H9 (cell line): ENCODE results near the gene PIAS1. TPM values are rescaled to one million over a fixed set of nuclear protein-coding genes. Genes with fewer than 3 reads are reported as not detected.

ENCODE experiments used
- DNase-seq: peaks from one replicate; pipeline ENCODE4 v3.0.0-alpha.2; 2017
- H2AFZ ChIP-seq: one replicate; pipeline ENCODE4 v1.6.1; 2013; ENCODE audit warnings: mild to moderate bottlenecking, low read length, control low read depth, moderate library complexity
- H2AK5ac ChIP-seq: 2 replicates; pipeline ENCODE4 v1.6.1; 2013; ENCODE audit warnings: low read length, control low read depth, mixed read lengths; ENCODE audit not compliant: insufficient read length
- H2BK120ac ChIP-seq: one replicate; pipeline ENCODE4 v1.6.1; 2013; ENCODE audit warnings: low read depth, mild to moderate bottlenecking, low read length, control low read depth, inconsistent platforms; ENCODE audit not compliant: poor library complexity, severe bottlenecking
- H2BK12ac ChIP-seq: 2 replicates; pipeline ENCODE4 v1.6.1; 2013; ENCODE audit warnings: low read length, control low read depth, mixed read lengths, low read depth; ENCODE audit not compliant: insufficient read length
- H2BK15ac ChIP-seq: 2 replicates; pipeline ENCODE4 v1.6.1; 2013; ENCODE audit warnings: low read depth, low read length, control low read depth
- H2BK20ac ChIP-seq: one replicate; pipeline ENCODE4 v1.6.1; 2013; ENCODE audit warnings: low read depth, mild to moderate bottlenecking, low read length, control low read depth, inconsistent platforms; ENCODE audit not compliant: poor library complexity, severe bottlenecking
- H2BK5ac ChIP-seq: 2 replicates; pipeline ENCODE4 v1.6.1; 2013; ENCODE audit warnings: low read length, control low read depth, mixed read lengths; ENCODE audit not compliant: insufficient read length
- H3K14ac ChIP-seq: 2 replicates; pipeline ENCODE4 v1.6.1; 2013; ENCODE audit warnings: low read length, control low read depth; ENCODE audit not compliant: insufficient read depth
- H3K18ac ChIP-seq: 2 replicates; pipeline ENCODE4 v1.6.1; 2013; ENCODE audit warnings: low read depth, mild to moderate bottlenecking, mixed read lengths, low read length, control low read depth; ENCODE audit not compliant: insufficient read length
- H3K23ac ChIP-seq: 2 replicates; pipeline ENCODE4 v1.6.1; 2013; ENCODE audit warnings: low read length, control low read depth, mixed read lengths, low read depth; ENCODE audit not compliant: insufficient read length
- H3K23me2 ChIP-seq: 2 replicates; pipeline ENCODE4 v1.6.1; 2013; ENCODE audit warnings: low read depth, mild to moderate bottlenecking, mixed read lengths, low read length, control low read depth; ENCODE audit not compliant: insufficient read length, poor library complexity, severe bottlenecking
- H3K27ac ChIP-seq: 2 replicates; pipeline ENCODE4 v1.5.1; 2013; ENCODE audit warnings: low read length, control low read depth, mixed read lengths, low read depth; ENCODE audit not compliant: insufficient read length
- H3K27me3 ChIP-seq: 2 replicates; pipeline ENCODE4 v1.6.1; 2013; ENCODE audit warnings: low read length, control low read depth, inconsistent platforms; ENCODE audit not compliant: insufficient read depth
- H3K4ac ChIP-seq: 2 replicates; pipeline ENCODE4 v1.6.1; 2013; ENCODE audit warnings: low read depth, mild to moderate bottlenecking, control low read depth, inconsistent platforms, low read length, moderate library complexity
- H3K4me1 ChIP-seq: 2 replicates; pipeline ENCODE4 v1.6.1; 2013; ENCODE audit warnings: low read length, control low read depth, inconsistent platforms; ENCODE audit not compliant: insufficient read depth
- H3K4me2 ChIP-seq: 2 replicates; pipeline ENCODE4 v1.6.1; 2013; ENCODE audit warnings: low read length, control low read depth, mixed read lengths; ENCODE audit not compliant: insufficient read length, insufficient read depth
- H3K56ac ChIP-seq: 2 replicates; pipeline ENCODE4 v1.6.1; 2013; ENCODE audit warnings: low read depth, mild to moderate bottlenecking, mixed read lengths, low read length, control low read depth; ENCODE audit not compliant: insufficient read length
- H3K79me1 ChIP-seq: 2 replicates; pipeline ENCODE4 v1.6.1; 2013; ENCODE audit warnings: low read depth, mild to moderate bottlenecking, moderate library complexity, low read length, control low read depth, inconsistent platforms; ENCODE audit not compliant: insufficient read depth, poor library complexity, severe bottlenecking
- H3K79me2 ChIP-seq: 2 replicates; pipeline ENCODE4 v1.6.1; 2013; ENCODE audit warnings: low read length, control low read depth, inconsistent platforms; ENCODE audit not compliant: insufficient read depth
- H3K9ac ChIP-seq: 2 replicates; pipeline ENCODE4 v1.6.1; 2013; ENCODE audit warnings: low read length, control low read depth, mixed read lengths; ENCODE audit not compliant: insufficient read length; ENCODE audit errors: extremely low read depth
- H3K9me3 ChIP-seq: one replicate; pipeline ENCODE4 v1.6.1; 2013; ENCODE audit warnings: low read depth, low read length, inconsistent platforms; ENCODE audit not compliant: control insufficient read depth
- H3T11ph ChIP-seq: one replicate; pipeline ENCODE4 v1.6.1; 2013; ENCODE audit warnings: mild to moderate bottlenecking, low read length, control low read depth, inconsistent platforms
- H4K20me1 ChIP-seq: one replicate; pipeline ENCODE4 v1.6.1; 2013; ENCODE audit not compliant: control insufficient read depth, insufficient read length, insufficient read depth
- H4K5ac ChIP-seq: 2 replicates; pipeline ENCODE4 v1.6.1; 2013; ENCODE audit warnings: low read depth, mild to moderate bottlenecking, mixed read lengths, low read length, control low read depth; ENCODE audit not compliant: insufficient read length
- H4K8ac ChIP-seq: replicated peaks from 2 replicates; pipeline ENCODE4 v1.6.1; 2013; ENCODE audit warnings: low read length, control low read depth, mixed read lengths, low read depth; ENCODE audit not compliant: insufficient read length
- H4K91ac ChIP-seq: 2 replicates; pipeline ENCODE4 v1.6.1; 2013; ENCODE audit warnings: low read depth, mild to moderate bottlenecking, moderate library complexity, mixed read lengths, low read length, control low read depth; ENCODE audit not compliant: insufficient read length
- H3K27ac Mint-ChIP-seq, 3 experiments: 2 replicates in 2 of 3; 3 replicates in 1 of 3; pipeline ENCODE4 v1.8.0; 2020 to 2021; ENCODE audit warnings: mixed read lengths in 3 of 3, mild to moderate bottlenecking in 1 of 3, moderate library complexity in 1 of 3
- H3K27me3 Mint-ChIP-seq: 2 replicates; pipeline ENCODE4 v1.8.0; 2021; ENCODE audit warnings: low read depth, mild to moderate bottlenecking, moderate library complexity, mixed read lengths
- H3K36me3 Mint-ChIP-seq, 3 experiments: 2 replicates in 2 of 3; 3 replicates in 1 of 3; pipeline ENCODE4 v1.8.0; 2020 to 2021; ENCODE audit warnings: low read depth in 3 of 3, mixed read lengths in 3 of 3; ENCODE audit not compliant: insufficient read depth in 1 of 3
- H3K4me1 Mint-ChIP-seq, 2 experiments: 2 replicates each; pipeline ENCODE4 v1.8.0; 2020; ENCODE audit warnings: mixed read lengths in 2 of 2
- H3K4me3 Mint-ChIP-seq, 2 experiments: 2 replicates in 1 of 2; 3 replicates in 1 of 2; pipeline ENCODE4 v1.8.0; 2020 to 2021; ENCODE audit warnings: mild to moderate bottlenecking in 2 of 2, mixed read lengths in 2 of 2, moderate library complexity in 1 of 2
- H3K9me3 Mint-ChIP-seq, 2 experiments: 2 replicates in 1 of 2; 3 replicates in 1 of 2; pipeline ENCODE4 v1.8.0; 2020; ENCODE audit warnings: mild to moderate bottlenecking in 2 of 2, mixed read lengths in 2 of 2, moderate library complexity in 1 of 2
- CTCF ChIP-seq: fragments of 200-600 bp; sonication (generic); conservative IDR thresholded peaks from 3 replicates; pipeline ENCODE4 v1.8.0; 2021; ENCODE audit warnings: antibody characterized with exemption, mild to moderate bottlenecking
- WGBS: extraction: QIAGEN DNeasy Blood & Tissue Kit; methylation state at CpG from one replicate; pipeline ENCODE4 v1.1.7; 2013; ENCODE audit warnings: missing lambda C conversion rate, low lambda C conversion rate, mixed read lengths; ENCODE audit not compliant: insufficient read length; ENCODE audit errors: extremely low coverage; 5-methylcytosine and 5-hydroxymethylcytosine counted together
- total RNA-seq: library from RNA; stranded (reverse); gene quantifications from 2 replicates; pipeline ENCODE4 v1.2.1, GENCODE V29; 2021

Gene PIAS1
- total RNA-seq, 1 experiment from 2014 or later = 31.1 TPM

GRCh38 chr15:68114840-68115239 lies 60.7 kb downstream of the PIAS1 start:
- H2BK12ac ChIP-seq = no peak overlapping the region
- no peaks in the 10 kb centered on the region for H4K20me1 ChIP-seq
- no peak overlapping the region for H3K56ac ChIP-seq
- no peak overlapping the region for H4K5ac ChIP-seq
- H3K27me3 ChIP-seq = no peaks in the 10 kb centered on the region
- Mint-ChIP-seq H3K4me3 (no peak overlapping the region), H3K27me3 (no peaks in the 10 kb centered on the region), H3K9me3 (no peaks in the 10 kb centered on the region), H3K4me1 (no peaks in the 10 kb centered on the region), H3K36me3 (peaks cover 0 to 5% (median 5%) of the 10 kb centered on the region in 3 experiments; a peak in 2 of 7 replicates), H3K27ac (no peak overlapping the region)
- H2BK20ac ChIP-seq = no peak overlapping the region
- H2BK5ac ChIP-seq = no peak overlapping the region
- H2AK5ac ChIP-seq = no peak overlapping the region
- H3K9me3 ChIP-seq = no peaks in the 10 kb centered on the region
- no peak overlapping the region for H4K91ac ChIP-seq
- no peak overlapping the region for H3K4ac ChIP-seq
- H3K9ac ChIP-seq = no peak overlapping the region
- H3K18ac ChIP-seq = no peak overlapping the region
- H3K14ac ChIP-seq = no peak overlapping the region
- no peak overlapping the region for H3K23ac ChIP-seq
- no peak overlapping the region for H2BK120ac ChIP-seq
- DNase-seq = no peak
- no peak for TF ChIP-seq CTCF
- H2BK15ac ChIP-seq = no peak overlapping the region
- H3K79me2 ChIP-seq = no peaks in the 10 kb centered on the region; the same call in 1 of the 2 replicates
- WGBS = no CpG with 5 or more reads among the region's 2 CpGs
- no peak overlapping the region for H3T11ph ChIP-seq
- no peak overlapping the region for H3K27ac ChIP-seq
- H3K79me1 ChIP-seq = peaks cover 8% of the 10 kb centered on the region
- no peaks in the 10 kb centered on the region for H3K4me1 ChIP-seq
- H3K23me2 ChIP-seq = no peaks in the 10 kb centered on the region
- no peak overlapping the region for H2AFZ ChIP-seq
- H4K8ac ChIP-seq = no peak overlapping the region
- no peak overlapping the region for H3K4me2 ChIP-seq
